D721Med (cell line): ENCODE data around the gene AQP3.
"Not testable (repeated sequence)": the region's sequence is repeated elsewhere in the genome, so short reads cannot be mapped to it uniquely, and the experiment has no call there.

Source experiments
- DNase-seq: peaks from one replicate; pipeline ENCODE4 v3.0.0; 2011; ENCODE audit warnings: low spot score; ENCODE audit not compliant: insufficient read length
- FAIRE-seq: peaks from 2 replicates; lab custom pipeline; 2011; peaks lifted over from hg19 to GRCh38; lab: Jason Lieb, UNC
- TF ChIP-seq, protein P1 (sequence below): IDR thresholded peaks from 2 replicates; pipeline ENCODE4 v1.5.1; 2012; ENCODE audit warnings: mild to moderate bottlenecking, control low read depth; ENCODE audit not compliant: insufficient read depth; ENCODE audit errors: missing control alignments

AQP3 gene

DNA sequence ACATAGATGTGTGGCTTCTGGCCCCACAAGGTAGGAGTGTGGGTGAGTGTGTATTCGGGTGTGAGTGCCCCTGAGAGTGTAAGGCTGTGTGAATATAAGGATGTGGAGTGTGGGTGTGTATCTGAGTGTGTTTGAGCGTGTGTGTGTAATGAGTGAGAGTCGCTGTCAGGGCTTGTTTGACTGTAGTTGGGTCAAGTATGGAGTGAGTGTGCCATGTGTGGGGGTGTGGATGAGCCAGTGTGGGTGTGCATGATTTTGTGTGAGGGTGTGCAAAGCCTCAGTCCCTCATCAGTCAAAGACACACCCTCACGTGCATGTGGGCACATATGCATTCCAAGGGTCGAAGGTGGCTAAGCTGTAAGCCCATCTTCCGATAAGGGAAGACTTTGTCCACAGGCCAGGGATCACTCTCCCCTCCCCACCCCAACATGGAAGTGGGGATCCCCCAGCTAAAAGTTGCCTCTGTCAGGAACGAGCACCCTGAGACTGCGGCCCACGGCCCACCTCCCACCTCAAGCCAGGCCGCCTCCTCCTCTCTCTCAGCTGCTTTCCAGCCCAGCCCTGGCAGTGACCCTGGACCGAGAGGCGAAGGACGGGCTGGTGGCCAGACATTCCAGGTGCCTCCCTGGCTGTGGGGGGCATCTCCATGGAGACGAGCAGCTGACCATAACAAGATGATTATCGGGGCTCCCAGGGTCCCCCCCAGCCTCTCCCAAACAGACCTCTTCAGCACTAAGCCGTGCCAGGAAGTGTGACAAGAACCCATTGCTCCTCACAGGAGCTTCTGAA lies 12.9 kb downstream of the AQP3 start:
- TF ChIP-seq, protein P1, sequence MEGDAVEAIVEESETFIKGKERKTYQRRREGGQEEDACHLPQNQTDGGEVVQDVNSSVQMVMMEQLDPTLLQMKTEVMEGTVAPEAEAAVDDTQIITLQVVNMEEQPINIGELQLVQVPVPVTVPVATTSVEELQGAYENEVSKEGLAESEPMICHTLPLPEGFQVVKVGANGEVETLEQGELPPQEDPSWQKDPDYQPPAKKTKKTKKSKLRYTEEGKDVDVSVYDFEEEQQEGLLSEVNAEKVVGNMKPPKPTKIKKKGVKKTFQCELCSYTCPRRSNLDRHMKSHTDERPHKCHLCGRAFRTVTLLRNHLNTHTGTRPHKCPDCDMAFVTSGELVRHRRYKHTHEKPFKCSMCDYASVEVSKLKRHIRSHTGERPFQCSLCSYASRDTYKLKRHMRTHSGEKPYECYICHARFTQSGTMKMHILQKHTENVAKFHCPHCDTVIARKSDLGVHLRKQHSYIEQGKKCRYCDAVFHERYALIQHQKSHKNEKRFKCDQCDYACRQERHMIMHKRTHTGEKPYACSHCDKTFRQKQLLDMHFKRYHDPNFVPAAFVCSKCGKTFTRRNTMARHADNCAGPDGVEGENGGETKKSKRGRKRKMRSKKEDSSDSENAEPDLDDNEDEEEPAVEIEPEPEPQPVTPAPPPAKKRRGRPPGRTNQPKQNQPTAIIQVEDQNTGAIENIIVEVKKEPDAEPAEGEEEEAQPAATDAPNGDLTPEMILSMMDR: no peak
- DNase-seq (no peak), FAIRE-seq (no peak)

DNA sequence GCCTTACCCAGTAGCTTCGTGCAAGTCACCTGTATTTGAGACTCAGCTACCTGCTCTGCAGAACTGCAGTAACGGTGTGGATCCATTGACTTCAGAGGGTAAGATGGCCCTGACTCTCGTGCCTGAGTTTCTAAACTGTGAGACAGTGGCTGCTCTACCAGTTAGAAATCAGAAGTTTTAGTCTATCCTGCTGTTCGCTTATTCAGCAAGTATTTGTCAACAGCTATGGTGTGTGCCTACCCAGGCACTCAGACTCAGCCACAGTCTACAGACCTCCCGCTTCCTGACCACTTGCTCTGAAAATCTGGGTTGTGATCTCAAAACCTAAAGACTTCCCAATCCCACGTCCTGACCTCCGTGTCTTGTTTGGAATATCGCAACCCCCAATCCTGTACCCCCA lies 13.5 kb downstream of the AQP3 start:
- no peak for FAIRE-seq
- TF ChIP-seq, protein P1: no peak

DNA sequence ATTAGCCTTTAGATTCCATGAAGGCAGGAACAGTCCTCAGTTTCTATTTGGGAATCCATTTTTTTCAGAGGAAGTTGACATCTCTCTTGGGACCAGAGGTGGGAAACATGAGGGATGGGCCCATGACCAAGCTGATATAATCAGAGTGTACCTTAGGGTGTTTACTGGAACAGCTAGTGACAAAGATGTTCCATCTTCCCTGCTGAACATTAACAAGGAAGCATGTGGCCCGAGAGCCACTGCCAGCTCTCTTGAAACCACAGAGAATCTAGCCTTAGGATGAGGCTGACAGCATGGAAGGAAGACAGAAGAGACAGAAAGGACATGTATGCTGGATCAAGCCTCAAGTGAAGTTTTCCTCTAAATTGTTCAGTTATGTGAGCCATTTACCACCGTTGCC lies 16.0 kb downstream of the AQP3 start:
- no peak for DNase-seq
- FAIRE-seq: no peak
- TF ChIP-seq, protein P1: no peak

More for the DNA sequence above, 13.5 kb downstream of the AQP3 start:
- DNase-seq: no peak

DNA sequence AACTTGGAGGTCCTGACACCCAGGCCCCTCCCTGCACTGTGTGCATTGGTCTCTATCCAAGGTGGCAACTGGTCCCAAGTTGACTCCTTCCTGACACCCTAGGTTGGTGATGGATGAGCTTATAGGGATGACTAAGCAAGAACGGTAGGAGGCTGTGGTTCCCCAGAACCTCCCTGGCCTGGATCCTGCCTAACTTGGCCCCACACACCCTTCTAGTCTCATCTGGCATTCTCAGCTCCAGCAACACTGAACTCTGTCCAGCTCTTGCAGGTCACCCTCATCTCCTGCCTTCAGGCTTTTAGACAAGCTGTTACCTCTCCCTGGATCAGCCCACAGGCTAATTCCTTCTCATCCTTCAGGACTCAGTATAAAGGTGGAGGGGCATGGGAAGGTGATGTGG lies 16.5 kb downstream of the AQP3 start:
- no peak for DNase-seq
- no peak for FAIRE-seq
- TF ChIP-seq, protein P1: no peak

DNA sequence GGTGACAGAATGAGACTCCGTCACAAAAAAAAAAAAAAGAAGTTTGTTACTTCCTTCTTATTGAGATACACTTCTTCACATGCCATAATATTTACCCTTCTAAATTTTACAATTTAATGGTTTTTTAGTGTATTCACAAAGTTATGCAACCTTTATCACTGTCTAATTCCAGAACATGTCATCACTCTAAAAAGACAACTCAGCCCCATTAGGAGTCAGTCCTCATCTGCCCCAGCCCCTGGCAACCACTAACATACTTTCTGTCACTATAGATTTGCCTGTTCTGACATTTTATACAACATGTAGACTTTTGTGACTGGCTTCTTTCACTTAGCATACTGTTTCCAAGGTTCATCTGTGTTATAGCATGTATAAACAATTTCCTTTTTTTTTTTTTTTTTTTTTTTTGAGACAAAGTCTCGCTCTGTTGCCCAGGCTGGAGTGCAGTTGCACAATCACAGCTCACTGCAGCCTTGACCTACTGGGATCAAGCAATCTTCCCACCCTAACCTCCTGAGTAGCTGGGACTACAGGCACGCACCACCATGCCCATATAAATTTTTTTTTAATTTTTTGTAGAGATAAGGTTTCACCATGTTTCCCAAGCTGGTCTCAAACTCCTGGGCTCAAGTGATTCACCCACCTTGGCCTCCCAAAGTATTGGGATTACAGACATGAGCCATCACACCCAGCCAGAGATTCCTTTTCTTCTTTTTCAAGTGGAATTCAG lies 18.0 kb downstream of the AQP3 start:
- no peak for FAIRE-seq
- DNase-seq: no peak

DNA sequence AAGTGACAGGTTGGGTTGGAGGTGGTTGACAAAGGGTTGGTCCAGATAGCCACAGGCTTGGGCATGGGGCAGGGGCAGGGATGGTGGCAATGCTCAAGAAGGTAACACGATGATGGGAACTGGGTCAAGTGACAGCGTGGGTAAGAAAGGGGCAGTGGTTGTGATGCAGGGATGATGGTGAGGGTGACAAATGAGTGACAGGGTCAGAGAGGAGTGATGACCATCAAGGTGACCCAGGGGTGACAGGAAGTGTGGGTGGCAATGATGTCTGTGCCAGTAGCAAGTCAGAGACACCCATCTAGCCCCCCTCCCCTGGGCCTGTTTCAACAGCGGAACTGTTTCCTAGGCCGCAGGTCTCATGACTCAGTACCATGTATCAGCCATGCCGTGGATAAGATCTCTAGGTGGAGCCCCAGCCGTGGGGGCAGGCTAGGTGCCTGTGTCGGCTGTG lies 20.5 kb downstream of the AQP3 start:
- TF ChIP-seq, protein P1: no peak
- FAIRE-seq: no peak
- DNase-seq: no peak

More for the DNA sequence above, 18.0 kb downstream of the AQP3 start:
- TF ChIP-seq, protein P1: no peak

DNA sequence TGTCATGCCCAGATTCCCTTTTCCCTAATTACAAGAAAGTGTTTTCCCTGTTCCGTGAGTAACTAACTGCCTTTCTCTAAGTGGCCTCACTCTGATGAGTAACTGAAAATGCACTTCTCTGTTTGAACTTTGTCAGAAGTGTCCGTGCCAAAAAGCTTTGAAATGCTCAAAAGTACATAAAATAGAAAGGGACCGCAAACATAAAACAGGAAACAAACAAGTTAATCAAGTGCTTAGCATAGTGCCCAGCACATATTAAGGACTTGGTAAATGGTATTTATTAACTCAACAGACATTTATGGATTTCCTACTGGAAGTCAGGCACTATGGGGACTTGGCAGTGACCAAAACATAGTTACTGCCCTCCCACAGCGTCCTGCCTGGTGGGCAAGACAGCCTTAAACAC lies 22.3 kb downstream of the AQP3 start:
- DNase-seq: no peak
- FAIRE-seq: no peak
- TF ChIP-seq, protein P1: no peak

DNA sequence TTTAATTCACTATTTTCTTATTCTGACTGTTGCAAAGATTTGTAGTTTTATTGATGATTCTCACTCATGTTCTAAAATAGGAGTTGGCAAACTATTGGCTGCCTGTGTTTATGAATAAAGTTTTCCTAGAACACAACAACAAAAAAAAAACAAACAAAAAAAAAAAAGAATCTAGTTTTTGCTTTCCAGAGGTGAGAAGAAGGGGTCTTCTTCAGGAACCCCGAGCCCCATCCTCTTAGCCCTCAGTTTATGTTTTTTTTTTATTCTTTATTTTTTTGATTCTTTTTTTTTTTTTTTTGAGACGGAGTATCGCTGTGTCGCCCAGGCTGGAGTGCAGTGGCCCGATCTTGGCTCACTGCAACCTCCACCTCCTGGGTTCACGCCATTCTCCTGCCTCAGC lies 22.9 kb downstream of the AQP3 start:
- not testable (repeated sequence) for DNase-seq, FAIRE-seq

DNA sequence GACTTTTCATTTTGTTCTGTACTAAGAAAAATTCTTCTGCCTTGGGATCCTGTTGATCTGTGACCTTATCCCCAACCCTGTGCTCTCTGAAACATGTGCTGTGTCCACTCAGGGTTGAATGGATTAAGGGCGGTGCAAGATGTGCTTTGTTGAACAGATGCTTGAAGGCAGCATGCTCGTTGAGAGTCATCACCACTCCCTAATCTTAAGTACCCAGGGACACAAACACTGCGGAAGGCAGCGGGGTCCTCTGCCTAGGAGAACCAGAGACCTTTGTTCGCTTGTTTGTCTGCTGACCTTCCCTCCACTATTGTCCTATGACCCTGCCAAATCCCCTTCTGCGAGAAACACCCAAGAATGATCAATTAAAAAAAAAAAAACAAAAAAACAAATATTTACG lies 23.4 kb downstream of the AQP3 start:
- not testable (repeated sequence) for DNase-seq, FAIRE-seq
